BLaER1 treated with 17β-estradiol and CSF1 and Interleukin-3, amounts not matched to agents 10 nM and 100 nM (cell line): ENCODE results near the gene CPS1.

Source experiments
- H3K27ac ChIP-seq, 11 experiments: shearing (Covaris generic); formaldehyde crosslinking; 2 replicates each; pipeline ENCODE4 v1.8.1; 2022
- H3K27me3 ChIP-seq, 11 experiments: shearing (Covaris generic); formaldehyde crosslinking; 2 replicates each; pipeline ENCODE4 v1.8.1; 2022
- H3K36me3 ChIP-seq, 11 experiments: shearing (Covaris generic); formaldehyde crosslinking; 2 replicates each; pipeline ENCODE4 v1.8.1; 2022
- H3K4me1 ChIP-seq, 10 experiments: shearing (Covaris generic); formaldehyde crosslinking; 2 replicates each; pipeline ENCODE4 v1.8.1; 2022
- H3K4me2 ChIP-seq, 11 experiments: shearing (Covaris generic); formaldehyde crosslinking; 2 replicates each; pipeline ENCODE4 v1.8.1; 2022
- H3K4me3 ChIP-seq, 10 experiments: shearing (Covaris generic); formaldehyde crosslinking; 2 replicates each; pipeline ENCODE4 v1.8.1; 2022
- H3K9ac ChIP-seq, 11 experiments: shearing (Covaris generic); formaldehyde crosslinking; 2 replicates each; pipeline ENCODE4 v1.8.1; 2022
- H3K9me3 ChIP-seq, 11 experiments: shearing (Covaris generic); formaldehyde crosslinking; replicated peaks in 1 of 11; 2 replicates each; pipeline ENCODE4 v1.8.1; 2022
- H4K20me1 ChIP-seq, 11 experiments: shearing (Covaris generic); formaldehyde crosslinking; 2 replicates each; pipeline ENCODE4 v1.8.1; 2022
- Cebpa-rat ChIP-seq, 11 experiments: shearing (Covaris generic); IDR thresholded peaks; 2 replicates each; pipeline ENCODE4 v1.8.1; 2022

The CPS1 gene

GRCh38 chr2:210655229-210655975, 99.0 kb downstream of the CPS1 start:
- Histone ChIP-seq H3K4me1 (no peaks in the 10 kb centered on the region), H3K4me2 (no peak overlapping the region), H4K20me1 (no peaks in the 10 kb centered on the region), H3K27ac (no peak overlapping the region), H3K4me3 (no peak overlapping the region), H3K36me3 (no peaks in the 10 kb centered on the region; a peak in 1 of 22 replicates), H3K9me3 (peaks cover 0 to 8% (median 5%) of the 10 kb centered on the region in 11 experiments; a peak in 12 of 22 replicates), H3K27me3 (no peaks in the 10 kb centered on the region), H3K9ac (no peak overlapping the region)
- TF ChIP-seq Cebpa-rat (IDR thresholded peaks at IDR 0.05): no peak

- Histone ChIP-seq H3K4me3 (no peak overlapping the region), H4K20me1 (no peaks in the 10 kb centered on the region), H3K4me1 (no peaks in the 10 kb centered on the region), H3K9ac (no peak overlapping the region), H3K27ac (no peak overlapping the region), H3K4me2 (no peak overlapping the region), H3K27me3 (no peaks in the 10 kb centered on the region), H3K9me3 (peaks cover 8 to 17% (median 14%) of the 10 kb centered on the region in 11 experiments; a peak in 16 of 22 replicates), H3K36me3 (no peaks in the 10 kb centered on the region; a peak in 1 of 22 replicates)
- TF ChIP-seq Cebpa-rat (IDR thresholded peaks at IDR 0.05): no peak
Measured at GRCh38 chr2:210657874-210658273, 101.5 kb downstream of the CPS1 start.

GRCh38 chr2:210660751-210661150, 104.4 kb downstream of the CPS1 start:
- Histone ChIP-seq H3K9me3 (peaks cover 8 to 17% (median 14%) of the 10 kb centered on the region in 11 experiments; a peak in 16 of 22 replicates), H3K4me3 (no peak overlapping the region), H3K9ac (no peak overlapping the region), H3K36me3 (no peaks in the 10 kb centered on the region; a peak in 1 of 22 replicates), H4K20me1 (no peaks in the 10 kb centered on the region), H3K27ac (no peak overlapping the region), H3K27me3 (no peaks in the 10 kb centered on the region), H3K4me1 (no peaks in the 10 kb centered on the region), H3K4me2 (no peak overlapping the region)
- no peak for TF ChIP-seq Cebpa-rat (IDR thresholded peaks at IDR 0.05)

GRCh38 chr2:210662560-210662959, 106.2 kb downstream of the CPS1 start:
- Histone ChIP-seq H3K27ac (no peak overlapping the region), H3K9ac (no peak overlapping the region), H3K4me3 (no peak overlapping the region), H3K4me2 (no peak overlapping the region), H3K27me3 (no peaks in the 10 kb centered on the region), H3K4me1 (no peaks in the 10 kb centered on the region), H3K9me3 (peaks cover 8 to 17% (median 14%) of the 10 kb centered on the region in 11 experiments; a peak in 16 of 22 replicates), H4K20me1 (no peaks in the 10 kb centered on the region), H3K36me3 (no peaks in the 10 kb centered on the region; a peak in 1 of 22 replicates)
- TF ChIP-seq Cebpa-rat (IDR thresholded peaks at IDR 0.05): no peak

DNA sequence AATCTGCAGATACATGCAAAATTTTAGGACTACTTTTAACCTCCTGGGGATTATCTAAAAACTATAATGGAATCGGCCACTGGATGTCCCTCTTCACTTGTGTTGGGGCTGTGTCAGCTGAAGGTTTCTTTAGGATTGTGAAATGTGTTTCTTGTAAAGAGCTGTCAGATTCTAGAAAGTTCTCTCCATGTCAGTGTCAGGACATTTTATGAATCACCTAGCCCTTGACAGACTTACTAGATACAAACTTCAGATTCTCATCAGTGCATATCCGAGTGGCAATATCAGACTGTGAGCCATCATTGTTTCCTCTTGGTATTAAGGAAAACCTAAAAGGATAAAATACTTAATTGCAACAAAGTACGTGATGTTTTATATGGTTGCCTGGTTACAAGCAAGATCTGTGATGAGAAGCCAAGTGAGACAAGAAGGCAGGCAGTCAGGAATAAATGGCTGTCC, 107.3 kb downstream of the CPS1 start:
- no peak overlapping the region for H3K4me3 ChIP-seq
- H4K20me1 ChIP-seq: no peaks in the 10 kb centered on the region
- H3K9ac ChIP-seq: no peak overlapping the region
- H3K4me2 ChIP-seq: no peak overlapping the region
- TF ChIP-seq Cebpa-rat (IDR thresholded peaks at IDR 0.05): no peak
- H3K36me3 ChIP-seq: no peaks in the 10 kb centered on the region; a peak in 1 of 22 replicates
- H3K4me1 ChIP-seq: no peaks in the 10 kb centered on the region
- no peak overlapping the region for H3K27ac ChIP-seq
- H3K27me3 ChIP-seq: no peaks in the 10 kb centered on the region
- peaks cover 8 to 17% (median 14%) of the 10 kb centered on the region in 11 experiments; a peak in 16 of 22 replicates for H3K9me3 ChIP-seq

DNA sequence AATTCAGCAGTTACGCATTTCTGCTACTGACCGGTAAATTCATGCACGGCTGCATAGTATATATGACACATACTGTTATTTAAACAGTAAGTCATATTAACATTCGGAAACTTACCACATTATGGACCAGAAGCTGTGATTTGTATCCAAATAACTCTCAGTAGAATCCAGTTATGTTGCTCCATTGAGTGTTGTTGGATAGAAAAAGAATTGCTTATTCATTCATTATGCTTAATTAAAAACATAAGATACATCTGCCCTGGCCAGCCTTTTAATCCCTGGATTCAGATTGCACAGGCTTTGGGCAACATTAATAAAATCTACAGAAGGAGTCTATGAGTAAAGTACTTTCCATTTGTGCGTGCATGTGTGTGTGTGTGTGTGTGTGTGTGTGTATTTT, 111.3 kb downstream of the CPS1 start:
- Histone ChIP-seq H3K27ac (no peak overlapping the region), H3K4me2 (no peak overlapping the region), H3K27me3 (no peaks in the 10 kb centered on the region), H3K4me1 (no peaks in the 10 kb centered on the region), H3K36me3 (no peaks in the 10 kb centered on the region), H3K9me3 (no peaks in the 10 kb centered on the region), H3K4me3 (no peak overlapping the region), H4K20me1 (no peaks in the 10 kb centered on the region), H3K9ac (no peak overlapping the region)
- TF ChIP-seq Cebpa-rat (IDR thresholded peaks at IDR 0.05): no peak

DNA sequence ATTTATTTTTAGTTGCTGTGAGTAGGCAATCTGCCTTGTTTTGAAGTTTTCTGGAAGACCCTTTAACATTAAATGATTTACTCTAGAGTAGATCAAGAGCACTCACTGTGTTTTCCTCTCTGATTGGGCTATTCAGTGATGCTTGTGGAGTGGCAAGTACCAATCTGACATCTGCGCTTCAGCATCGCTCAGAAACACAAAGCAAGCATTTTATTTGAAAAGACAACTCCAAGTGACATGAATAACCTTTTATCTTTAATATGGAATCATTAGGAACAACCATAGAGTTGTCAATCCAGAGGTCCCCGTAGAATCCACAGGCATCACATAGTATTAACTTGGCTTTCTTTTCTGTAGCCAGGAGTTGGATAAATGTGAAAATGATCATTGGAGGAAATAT, 114.7 kb downstream of the CPS1 start:
- no peak for TF ChIP-seq Cebpa-rat (IDR thresholded peaks at IDR 0.05)
- H3K4me2 ChIP-seq: no peak overlapping the region
- H3K9ac ChIP-seq: no peak overlapping the region
- no peak overlapping the region for H3K4me3 ChIP-seq
- H3K36me3 ChIP-seq: no peaks in the 10 kb centered on the region
- no peaks in the 10 kb centered on the region for H3K27me3 ChIP-seq
- no peak overlapping the region for H3K27ac ChIP-seq
- H3K4me1 ChIP-seq: no peaks in the 10 kb centered on the region
- H3K9me3 ChIP-seq: no peaks in the 10 kb centered on the region
- H4K20me1 ChIP-seq: no peaks in the 10 kb centered on the region

DNA sequence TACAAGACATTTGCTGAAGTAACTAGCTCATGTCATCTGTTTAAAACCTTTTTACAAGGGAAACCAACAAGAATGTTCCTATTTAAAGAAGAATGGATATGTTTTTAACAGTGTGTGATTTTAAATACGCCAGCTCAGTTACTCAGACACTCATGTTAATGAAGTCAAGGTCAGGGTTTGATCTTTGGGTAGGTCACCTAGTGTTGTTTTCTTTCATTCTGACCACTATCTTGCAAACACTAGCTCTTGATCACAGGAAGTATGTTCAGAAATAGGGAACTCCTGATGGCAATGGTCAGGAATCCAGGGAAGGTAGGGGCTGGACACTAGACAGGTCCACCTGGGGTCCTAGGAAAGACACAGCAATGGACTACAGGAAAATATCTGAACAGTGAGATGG, 116.7 kb downstream of the CPS1 start:
- H3K9ac ChIP-seq: no peak overlapping the region
- no peaks in the 10 kb centered on the region for H3K4me1 ChIP-seq
- H3K27ac ChIP-seq: no peak overlapping the region
- H3K4me3 ChIP-seq: no peak overlapping the region
- H3K9me3 ChIP-seq: no peaks in the 10 kb centered on the region
- no peaks in the 10 kb centered on the region for H4K20me1 ChIP-seq
- TF ChIP-seq Cebpa-rat (IDR thresholded peaks at IDR 0.05): no peak
- no peaks in the 10 kb centered on the region for H3K36me3 ChIP-seq
- H3K27me3 ChIP-seq: no peaks in the 10 kb centered on the region
- no peak overlapping the region for H3K4me2 ChIP-seq

GRCh38 chr2:210676067-210676466, 119.7 kb downstream of the CPS1 start:
- no peaks in the 10 kb centered on the region for H3K27me3 ChIP-seq
- no peaks in the 10 kb centered on the region for H3K9me3 ChIP-seq
- H3K4me3 ChIP-seq: no peak overlapping the region
- no peak overlapping the region for H3K27ac ChIP-seq
- H3K4me1 ChIP-seq: no peaks in the 10 kb centered on the region
- no peaks in the 10 kb centered on the region for H4K20me1 ChIP-seq
- no peaks in the 10 kb centered on the region for H3K36me3 ChIP-seq
- H3K4me2 ChIP-seq: no peak overlapping the region
- H3K9ac ChIP-seq: no peak overlapping the region
- TF ChIP-seq Cebpa-rat (IDR thresholded peaks at IDR 0.05): no peak

DNA sequence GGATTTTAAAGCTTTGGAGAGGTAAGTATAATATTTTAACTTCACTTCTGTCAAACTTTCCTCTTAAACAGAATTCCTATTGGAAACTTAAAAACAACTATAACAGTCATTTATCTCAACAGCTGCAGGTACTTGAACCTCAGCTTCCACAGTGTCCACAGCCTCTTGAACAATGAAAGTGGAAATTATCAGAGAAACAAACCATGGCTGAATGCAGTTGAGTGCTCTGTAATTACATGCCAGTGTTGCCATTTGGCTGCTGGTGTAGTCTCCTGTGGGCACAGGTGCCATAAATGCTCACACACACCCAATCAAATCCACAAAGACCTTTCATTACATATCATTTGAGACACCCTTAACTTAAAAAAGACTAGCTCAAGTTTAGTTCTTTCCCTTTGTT, 125.1 kb downstream of the CPS1 start:
- no peak for TF ChIP-seq Cebpa-rat (IDR thresholded peaks at IDR 0.05)
- H3K9me3 ChIP-seq: no peaks in the 10 kb centered on the region
- no peaks in the 10 kb centered on the region for H3K4me1 ChIP-seq
- no peaks in the 10 kb centered on the region for H3K36me3 ChIP-seq
- no peaks in the 10 kb centered on the region for H3K27me3 ChIP-seq
- H3K4me3 ChIP-seq: no peak overlapping the region
- no peak overlapping the region for H3K27ac ChIP-seq
- H4K20me1 ChIP-seq: no peaks in the 10 kb centered on the region
- H3K4me2 ChIP-seq: no peak overlapping the region
- no peak overlapping the region for H3K9ac ChIP-seq
